ENCODE results near the gene MRPS17. TPM values are rescaled to one million over a fixed set of nuclear protein-coding genes. Genes with fewer than 3 reads are reported as not detected.

Gene MRPS17
- total RNA-seq, 4 donors from 2014 or later, result 7.9 to 16.4 (median 15.7) TPM

DNA sequence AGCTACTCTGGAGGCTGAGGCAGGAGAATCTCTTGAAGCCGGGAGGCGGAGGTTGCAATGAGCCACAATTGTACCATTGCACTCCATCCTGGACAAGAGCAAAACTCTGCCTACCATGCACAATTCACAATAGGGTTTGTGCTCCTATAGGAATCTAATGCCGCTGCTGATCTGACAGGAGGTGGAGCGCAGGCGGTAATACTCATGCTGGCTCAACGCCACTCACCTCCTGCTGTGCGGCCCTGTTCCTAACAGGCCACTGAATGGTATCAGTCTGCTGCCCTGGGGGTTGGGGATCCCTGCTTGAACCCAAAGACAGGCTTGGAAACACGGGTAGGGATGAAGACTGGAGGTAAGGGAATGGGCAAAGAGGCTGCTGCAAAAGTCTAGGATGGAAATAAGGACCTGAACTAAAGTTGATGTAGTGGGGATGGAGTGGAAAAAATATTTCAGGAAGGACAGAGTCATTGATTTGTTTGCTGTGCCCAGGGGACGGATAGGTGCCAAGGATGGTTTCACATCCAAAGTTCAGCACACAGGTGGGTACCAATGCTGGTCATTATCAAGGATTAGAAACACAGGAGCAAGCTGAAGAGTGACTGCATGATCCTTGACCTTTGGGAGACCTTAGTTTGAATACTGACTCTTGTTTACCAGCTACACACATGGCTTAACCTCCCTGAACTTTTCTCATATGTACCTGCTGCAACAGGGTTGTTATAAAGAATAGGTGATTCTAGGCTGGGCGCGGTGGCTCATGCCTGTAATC lies 2.2 kb downstream of the MRPS17 start:
- Histone ChIP-seq H3K9me3 (no peaks in the 10 kb centered on the region), H3K4me1 (peaks cover 8 to 21% (median 14%) of the 10 kb centered on the region in 4 donors), H3K36me3 (peaks cover 4 to 37% (median 28%) of the 10 kb centered on the region in 4 donors), H3K4me3 (no peak overlapping the region), H3K27me3 (no peaks in the 10 kb centered on the region), H3K27ac (replicated peaks in 1 of 4) (no peak overlapping the region)
- WGBS, result 93% methylated on average over 11 of the region's 11 CpGs
- intact Hi-C loops (cut with DNase I), result no loop called here
- TF ChIP-seq POLR2AphosphoS5 (IDR thresholded peaks at IDR 0.05), result no peak
- TF ChIP-seq, protein P1, sequence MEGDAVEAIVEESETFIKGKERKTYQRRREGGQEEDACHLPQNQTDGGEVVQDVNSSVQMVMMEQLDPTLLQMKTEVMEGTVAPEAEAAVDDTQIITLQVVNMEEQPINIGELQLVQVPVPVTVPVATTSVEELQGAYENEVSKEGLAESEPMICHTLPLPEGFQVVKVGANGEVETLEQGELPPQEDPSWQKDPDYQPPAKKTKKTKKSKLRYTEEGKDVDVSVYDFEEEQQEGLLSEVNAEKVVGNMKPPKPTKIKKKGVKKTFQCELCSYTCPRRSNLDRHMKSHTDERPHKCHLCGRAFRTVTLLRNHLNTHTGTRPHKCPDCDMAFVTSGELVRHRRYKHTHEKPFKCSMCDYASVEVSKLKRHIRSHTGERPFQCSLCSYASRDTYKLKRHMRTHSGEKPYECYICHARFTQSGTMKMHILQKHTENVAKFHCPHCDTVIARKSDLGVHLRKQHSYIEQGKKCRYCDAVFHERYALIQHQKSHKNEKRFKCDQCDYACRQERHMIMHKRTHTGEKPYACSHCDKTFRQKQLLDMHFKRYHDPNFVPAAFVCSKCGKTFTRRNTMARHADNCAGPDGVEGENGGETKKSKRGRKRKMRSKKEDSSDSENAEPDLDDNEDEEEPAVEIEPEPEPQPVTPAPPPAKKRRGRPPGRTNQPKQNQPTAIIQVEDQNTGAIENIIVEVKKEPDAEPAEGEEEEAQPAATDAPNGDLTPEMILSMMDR (IDR thresholded peaks at IDR 0.05), result no peak
- TF ChIP-seq EP300 (IDR thresholded peaks at IDR 0.05), result no peak
- no peak for TF ChIP-seq POLR2A (IDR thresholded peaks at IDR 0.05; ENCODE audit: low read depth)
- no peak for DNase-seq (ENCODE audit: extremely low spot score)

DNA sequence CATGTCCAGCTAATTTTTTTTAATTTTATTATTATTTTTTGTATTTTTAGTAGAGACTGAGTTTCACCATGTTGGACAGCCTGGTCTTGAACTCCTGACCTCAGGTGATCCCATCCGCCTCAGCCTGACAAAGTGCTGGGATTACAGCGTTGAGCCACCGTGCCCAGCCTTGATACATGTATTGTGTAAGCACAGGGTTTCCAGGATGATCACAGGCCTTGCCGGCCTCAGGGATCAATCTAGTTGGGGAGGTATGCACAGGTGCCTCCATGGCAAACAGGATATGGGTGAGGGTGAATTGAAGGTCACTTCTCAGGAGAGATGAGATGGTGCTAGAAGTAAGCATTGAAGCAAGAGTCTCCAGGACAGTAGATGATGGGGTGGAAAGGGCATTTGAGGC lies 5.5 kb downstream of the MRPS17 start:
- intact Hi-C loops (cut with DNase I), result no loop called here
- Histone ChIP-seq H3K27ac (replicated peaks in 1 of 4) (no peak overlapping the region), H3K27me3 (no peaks in the 10 kb centered on the region), H3K9me3 (no peaks in the 10 kb centered on the region), H3K4me3 (no peak overlapping the region), H3K4me1 (peaks cover 7 to 24% (median 10%) of the 10 kb centered on the region in 4 donors), H3K36me3 (peaks cover 4 to 37% (median 28%) of the 10 kb centered on the region in 4 donors)
- TF ChIP-seq, protein P1 (IDR thresholded peaks at IDR 0.05), result no peak
- no peak for TF ChIP-seq POLR2AphosphoS5 (IDR thresholded peaks at IDR 0.05)
- no peak for TF ChIP-seq POLR2A (IDR thresholded peaks at IDR 0.05; ENCODE audit: low read depth)
- no peak for DNase-seq (ENCODE audit: extremely low spot score)
- 84% methylated on average over 4 of the region's 4 CpGs for WGBS

DNA sequence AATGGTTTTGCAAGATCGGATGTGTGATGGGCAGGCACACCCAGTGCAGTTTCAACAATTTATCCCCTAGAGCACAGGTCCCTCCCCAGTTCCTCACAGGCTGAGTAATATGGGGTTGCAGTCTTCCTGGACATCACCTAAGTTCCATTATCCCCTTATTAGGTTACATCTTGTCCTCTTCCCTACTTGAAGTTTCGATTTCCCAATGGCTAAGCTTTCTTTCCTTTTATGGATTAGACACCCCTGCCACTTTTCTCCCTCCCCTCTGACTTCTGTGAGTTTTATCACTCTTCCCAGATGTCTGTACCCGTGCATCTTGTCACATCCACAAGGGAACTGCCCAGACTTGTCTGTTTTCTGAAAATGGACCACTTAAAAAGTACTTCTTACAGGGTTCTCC lies 10.3 kb downstream of the MRPS17 start:
- Histone ChIP-seq H3K4me3 (no peak overlapping the region), H3K4me1 (peaks cover 28 to 40% (median 37%) of the 10 kb centered on the region in 4 donors), H3K27ac (replicated peaks in 1 of 4) (peak overlapping the region; percentile 95 to 99 (median 96)), H3K9me3 (no peaks in the 10 kb centered on the region), H3K36me3 (peaks cover 0 to 7% (median 2%) of the 10 kb centered on the region in 4 donors), H3K27me3 (no peaks in the 10 kb centered on the region)
- no peak for DNase-seq (ENCODE audit: extremely low spot score)
- intact Hi-C loops (cut with DNase I), result loop anchor here (5.0 to 10.0 kb wide), 4 partner anchors 75 to 597 kb away; partner anchors contain the start of genes CCT6A, LANCL2, PSPH and ZNF713
- WGBS, result 61% methylated on average over 3 of the region's 3 CpGs
- TF ChIP-seq POLR2AphosphoS5 (IDR thresholded peaks at IDR 0.05) (no peak), EP300 (IDR thresholded peaks at IDR 0.05) (no peak), POLR2A (IDR thresholded peaks at IDR 0.05; ENCODE audit: low read depth) (no peak)
- TF ChIP-seq, protein P1 (IDR thresholded peaks at IDR 0.05), result no peak

DNA sequence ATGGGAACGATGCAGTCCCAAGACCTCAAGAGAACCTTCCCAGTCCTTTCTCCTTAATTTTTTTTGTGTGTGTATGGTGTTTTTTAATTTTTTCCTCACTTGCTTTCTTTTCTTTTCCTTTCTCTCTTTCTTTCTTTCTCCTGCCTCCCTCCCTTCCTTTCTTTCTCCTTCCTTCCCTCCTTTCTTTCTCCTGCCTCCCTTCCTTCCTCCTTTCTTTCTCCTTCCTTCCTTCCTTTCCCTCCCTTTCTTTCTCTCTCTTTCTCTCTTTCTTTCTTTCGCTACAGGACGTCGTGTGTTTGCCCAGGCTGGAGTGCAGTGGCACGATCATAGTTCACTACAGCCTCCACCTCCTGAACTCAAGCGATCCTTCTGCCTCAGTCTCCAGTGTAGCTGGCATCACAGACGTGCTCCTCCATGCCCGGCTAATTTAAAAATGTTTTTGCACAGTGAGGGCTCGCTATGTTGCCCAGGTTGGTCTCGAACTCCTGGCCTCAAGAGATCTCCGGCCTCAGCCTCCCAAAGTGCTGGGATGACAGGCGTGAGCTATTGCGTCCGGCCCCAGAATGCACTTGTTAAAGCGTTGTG lies 12.0 kb downstream of the MRPS17 start:
- WGBS, result 72% methylated on average over 15 of the region's 15 CpGs
- no peaks in the 10 kb centered on the region for H3K9me3 ChIP-seq
- intact Hi-C loops (cut with DNase I), result loop anchor here (5.0 to 10.0 kb wide), 4 partner anchors 76 to 599 kb away; partner anchors contain the start of genes CCT6A, LANCL2, PSPH and ZNF713
- peak overlapping the region; percentile 71 to 92 (median 76) for H3K4me3 ChIP-seq
- no peaks in the 10 kb centered on the region for H3K27me3 ChIP-seq
- peak overlapping the region; percentile 95 to 99 (median 96) for H3K27ac ChIP-seq (replicated peaks in 1 of 4)
- DNase-seq (ENCODE audit: extremely low spot score), result no peak
- peaks cover 28 to 53% (median 44%) of the 10 kb centered on the region in 4 donors for H3K4me1 ChIP-seq
- peaks cover 0 to 14% (median 2%) of the 10 kb centered on the region in 4 donors for H3K36me3 ChIP-seq
- no peak for TF ChIP-seq POLR2AphosphoS5 (IDR thresholded peaks at IDR 0.05)
- TF ChIP-seq, protein P1 (IDR thresholded peaks at IDR 0.05), result no peak
- no peak for TF ChIP-seq EP300 (IDR thresholded peaks at IDR 0.05)
- TF ChIP-seq POLR2A (IDR thresholded peaks at IDR 0.05; ENCODE audit: low read depth), result no peak

Data from esophagus muscularis mucosa (tissue), 4 donors.